HCT116 (cell line): Measurements from ENCODE around the gene NMS. TPM values are rescaled to one million over a fixed set of nuclear protein-coding genes. Genes with fewer than 3 reads are reported as not detected.

Source experiments
- ATAC-seq: fragments of 200-7000 bp; cut with Tn5 transposase; 2 replicates; pipeline ENCODE4 v1.9.1; 2020; ENCODE audit warnings: mild to moderate bottlenecking, moderate library complexity
- BruUV-seq: library from RNA; stranded (reverse); fragments of 400-500 nt; replicated peaks from 2 replicates; lab custom pipeline; 2021; lab: Mats Ljungman, UMichigan
- CTCF ChIA-PET: fragments of 300-600 bp; sonication (Branson Sonifier 250); formaldehyde crosslinking; loops from one replicate; lab custom pipeline; 2021; ENCODE audit warnings: antibody characterized with exemption; lab: Charles Lee
- POLR2A ChIA-PET: fragments of 300-600, 350-600 bp; sonication (Branson Sonifier 250); formaldehyde crosslinking; loops from one replicate; lab custom pipeline; 2021; ENCODE audit warnings: antibody characterized with exemption; lab: Charles Lee
- RAD21 ChIA-PET, 2 experiments: fragments of 300-600 bp; sonication (Branson Sonifier 250); formaldehyde crosslinking; loops; one replicate each; lab custom pipeline; 2023; ENCODE audit warnings: low total read pairs in 2 of 2; ENCODE audit not compliant: uncharacterized antibody in 2 of 2, unreplicated experiment in 2 of 2, low non-redundant PET in 1 of 2; lab: Charles Lee
- DNase-seq: peaks from one replicate; pipeline ENCODE4 v3.0.0-alpha.2; 2010; ENCODE audit warnings: low read depth, low spot score
- H2AFZ ChIP-seq: fragments of 200-600 bp; shearing (Covaris generic), sonication (generic); 2 replicates; pipeline ENCODE4 v1.6.1; 2017; ENCODE audit warnings: low read depth, mixed run types, mixed read lengths, antibody characterized with exemption, low read length; ENCODE audit not compliant: poor library complexity, severe bottlenecking
- H3K27ac ChIP-seq: 2 replicates; pipeline ENCODE4 v1.5.1; 2012; ENCODE audit warnings: low read depth, low read length
- H3K27me3 ChIP-seq: fragments of 200-600 bp; sonication (generic); 2 replicates; pipeline ENCODE4 v1.6.1; 2016; ENCODE audit warnings: mixed run types, low read length, mixed read lengths; ENCODE audit not compliant: insufficient read depth
- H3K36me3 ChIP-seq, 2 experiments: fragments of 200-500 bp in 1 of 2; fragments of 200-600 bp in 1 of 2; sonication (Bioruptor generic) in 1 of 2; sonication (generic) in 1 of 2; 2 replicates each; pipeline versions ENCODE4 v1.5.1 to v1.6.1; 2014 to 2016; ENCODE audit warnings: low read length in 2 of 2, inconsistent platforms in 1 of 2, mixed read lengths in 1 of 2, mixed run types in 1 of 2; ENCODE audit not compliant: insufficient read depth in 2 of 2, control insufficient read depth in 1 of 2
- H3K4me1 ChIP-seq, 2 experiments: fragments of 200-600 bp in 1 of 2; sonication (generic) in 1 of 2; 2 replicates each; pipeline versions ENCODE4 v1.5.1 to v1.6.1; 2012 to 2017; ENCODE audit warnings: low read length in 2 of 2, inconsistent platforms in 1 of 2, mild to moderate bottlenecking in 1 of 2, mixed read lengths in 1 of 2, mixed run types in 1 of 2, moderate library complexity in 1 of 2; ENCODE audit not compliant: insufficient read depth in 2 of 2, control insufficient read depth in 1 of 2
- H3K4me2 ChIP-seq: fragments of 200-600 bp; sonication (generic); 2 replicates; pipeline ENCODE4 v1.6.1; 2017; ENCODE audit warnings: mixed run types, low read length, mixed read lengths
- H3K4me3 ChIP-seq, 2 experiments: fragments of 200-600 bp in 1 of 2; sonication (generic) in 1 of 2; replicated peaks in 1 of 2; 2 replicates each; pipeline ENCODE4 v1.5.1; 2011 to 2016; ENCODE audit warnings: low read length in 2 of 2, control low read depth in 1 of 2, low read depth in 1 of 2, mild to moderate bottlenecking in 1 of 2, mixed read lengths in 1 of 2, mixed run types in 1 of 2
- H3K79me2 ChIP-seq: fragments of 200-600 bp; sonication (generic); 2 replicates; pipeline ENCODE4 v1.6.1; 2017; ENCODE audit warnings: mild to moderate bottlenecking, mixed run types, low read length, moderate library complexity, mixed read lengths; ENCODE audit not compliant: insufficient read depth
- H3K9ac ChIP-seq: fragments of 200-600 bp; sonication (generic); 2 replicates; pipeline ENCODE4 v1.6.1; 2016; ENCODE audit warnings: low read length, mixed read lengths
- H3K9me2 ChIP-seq: fragments of 200-600 bp; sonication (generic), shearing (Covaris generic); 2 replicates; pipeline ENCODE4 v1.6.1; 2017; ENCODE audit warnings: mixed run types, mild to moderate bottlenecking, moderate library complexity; ENCODE audit not compliant: insufficient read depth
- H3K9me3 ChIP-seq, 2 experiments: fragments of 200-500 bp in 1 of 2; fragments of 200-600 bp in 1 of 2; sonication (Bioruptor generic) in 1 of 2; sonication (generic) in 1 of 2; 2 replicates each; pipeline ENCODE4 v1.6.1; 2014 to 2017; ENCODE audit warnings: low read length in 2 of 2, mixed read lengths in 2 of 2, inconsistent platforms in 1 of 2, low read depth in 1 of 2, mild to moderate bottlenecking in 1 of 2, mixed run types in 1 of 2, moderate library complexity in 1 of 2; ENCODE audit not compliant: control insufficient read depth in 1 of 2, insufficient read depth in 1 of 2
- H4K20me1 ChIP-seq: fragments of 200-600 bp; sonication (generic), shearing (Covaris generic); 2 replicates; pipeline ENCODE4 v1.6.1; 2017; ENCODE audit warnings: mixed run types, mild to moderate bottlenecking, moderate library complexity; ENCODE audit not compliant: insufficient read depth
- CEBPB ChIP-seq: IDR thresholded peaks from 2 replicates; pipeline ENCODE4 v1.6.1; 2012; ENCODE audit warnings: low read depth
- EGR1 ChIP-seq: IDR thresholded peaks from 2 replicates; pipeline ENCODE4 v1.6.1; 2012; ENCODE audit warnings: low read depth
- ELF1 ChIP-seq: IDR thresholded peaks from 2 replicates; pipeline ENCODE4 v1.6.1; 2012; ENCODE audit warnings: low read depth, borderline replicate concordance
- EZH2 ChIP-seq: fragments of 200-600 bp; sonication (generic); IDR thresholded peaks from 2 replicates; pipeline ENCODE4 v1.6.1; 2017; ENCODE audit warnings: antibody characterized with exemption, mixed run types
- EZH2phosphoT487 ChIP-seq: fragments of 200-600 bp; IDR thresholded peaks from 2 replicates; pipeline ENCODE4 v1.6.1; 2018; ENCODE audit warnings: antibody characterized with exemption, borderline replicate concordance
- JUND ChIP-seq: IDR thresholded peaks from 2 replicates; pipeline ENCODE4 v1.6.1; 2012
- POLR2A ChIP-seq: IDR thresholded peaks from 2 replicates; pipeline ENCODE4 v1.7.0; 2011; ENCODE audit warnings: borderline replicate concordance; ENCODE audit not compliant: insufficient read depth, insufficient read length; ENCODE audit errors: extremely low read depth
- REST ChIP-seq: IDR thresholded peaks from 2 replicates; pipeline ENCODE4 v1.6.1; 2012; ENCODE audit warnings: low read depth
- SIN3A ChIP-seq: IDR thresholded peaks from 2 replicates; pipeline ENCODE4 v1.6.1; 2012; ENCODE audit warnings: low read depth
- SP1 ChIP-seq: IDR thresholded peaks from 2 replicates; pipeline ENCODE4 v1.6.1; 2012; ENCODE audit warnings: low read depth
- TCF7L2 ChIP-seq: IDR thresholded peaks from 2 replicates; pipeline ENCODE4 v1.7.0; 2011; ENCODE audit warnings: borderline replicate concordance, inconsistent platforms; ENCODE audit not compliant: insufficient read depth, insufficient read length; ENCODE audit errors: extremely low read depth
- ZFX ChIP-seq: fragments of 450-650 bp; IDR thresholded peaks from 2 replicates; pipeline ENCODE4 v1.6.1; 2017
- intact Hi-C: fragments of 100-400 bp; cut with micrococcal nuclease; formaldehyde crosslinking; loops from 2 replicates; pipeline ENCODE4 v1.10.0; 2022
- total RNA-seq: library from RNA; stranded (reverse); gene quantifications from one replicate; pipeline ENCODE4 v1.2.1, GENCODE V29; 2021; ENCODE audit not compliant: unreplicated experiment

The NMS gene
- total RNA-seq, 1 experiment from 2014 or later = not detected

DNA sequence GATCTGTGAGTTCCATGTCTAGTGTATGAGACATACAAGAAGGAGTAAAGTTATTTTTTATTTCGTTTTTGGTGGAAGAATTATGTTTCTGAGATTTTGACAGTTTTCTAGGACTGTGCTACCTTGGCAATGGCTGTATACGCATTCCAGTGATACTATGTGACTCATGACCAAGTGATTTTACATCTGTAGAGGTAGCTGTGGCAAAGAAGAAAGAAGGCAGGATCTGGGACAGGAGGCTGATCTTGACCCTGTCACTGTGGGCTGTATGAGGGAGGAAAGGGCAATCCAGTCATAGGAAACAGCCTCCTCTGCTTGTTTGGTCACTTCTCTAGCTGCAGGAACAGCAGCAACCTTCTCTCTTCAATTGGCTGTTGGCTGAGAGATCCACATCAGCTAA is 48.5 kb downstream of the NMS start:
- DNase-seq (no peak), ATAC-seq (no peak)
- TF ChIP-seq EZH2 = no peak
- TF ChIP-seq ZFX = no peak
- TF ChIP-seq TCF7L2 = no peak
- no peak for TF ChIP-seq REST
- TF ChIP-seq POLR2A = no peak
- no peak overlapping the region for H3K4me3 ChIP-seq
- no peaks in the 10 kb centered on the region for H3K36me3 ChIP-seq
- no peaks in the 10 kb centered on the region for H3K9me2 ChIP-seq
- no peaks in the 10 kb centered on the region for H4K20me1 ChIP-seq
- no peaks in the 10 kb centered on the region for H3K27me3 ChIP-seq
- ChIA-PET RAD21 (no interaction called here), POLR2A (no interaction called here), CTCF (no interaction called here)
- BruUV-seq = no TSS peak
- intact Hi-C loops = no loop called here
- no peak overlapping the region for H3K4me2 ChIP-seq
- H3K9ac ChIP-seq = no peak overlapping the region
- H3K4me1 ChIP-seq = peaks cover 0 to 2% of the 10 kb centered on the region in 2 experiments; a peak in 1 of 4 replicates
- H3K79me2 ChIP-seq = no peaks in the 10 kb centered on the region
- no peak overlapping the region for H2AFZ ChIP-seq
- H3K9me3 ChIP-seq = no peaks in the 10 kb centered on the region
- no peak overlapping the region for H3K27ac ChIP-seq

- no peak overlapping the region for H3K9ac ChIP-seq
- no peak overlapping the region for H3K4me3 ChIP-seq
- DNase-seq = no peak
- no peaks in the 10 kb centered on the region for H3K9me3 ChIP-seq
- H4K20me1 ChIP-seq = no peaks in the 10 kb centered on the region
- H3K27ac ChIP-seq = no peak overlapping the region
- POLR2A ChIA-PET = no interaction called here
- H3K27me3 ChIP-seq = no peaks in the 10 kb centered on the region
- H3K9me2 ChIP-seq = no peaks in the 10 kb centered on the region
- no peaks in the 10 kb centered on the region for H3K36me3 ChIP-seq
- no peak for ATAC-seq
- TF ChIP-seq SP1 (no peak), ZFX (no peak), POLR2A (no peak), EZH2phosphoT487 (no peak), CEBPB (no peak), JUND (no peak), EZH2 (no peak), SIN3A (no peak), EGR1 (no peak), ELF1 (no peak)
- TF ChIP-seq, all 23 proteins: peak for 0
- H3K4me2 ChIP-seq = no peak overlapping the region
- no peak overlapping the region for H2AFZ ChIP-seq
- ChIA-PET CTCF (no interaction called here), RAD21 (no interaction called here)
- H3K4me1 ChIP-seq = peaks cover 0 to 2% of the 10 kb centered on the region in 2 experiments; a peak in 1 of 4 replicates
- intact Hi-C loops = no loop called here
- BruUV-seq = no TSS peak
- no peaks in the 10 kb centered on the region for H3K79me2 ChIP-seq
Measured at GRCh38 chr2:100520224-100520623, 49.9 kb downstream of the NMS start.
